DMS 273 treated with DMSO at 0.1 percent for 48 hours (cell line): ENCODE measurements around the gene ATP5F1C.
A peak's percentile ranks its signal among the peaks of the same experiment; 100 is the strongest.
"Not testable (repeated sequence)": the region's sequence is repeated elsewhere in the genome, so short reads cannot be mapped to it uniquely, and the experiment has no call there.

Experiments used
- DNase-seq: peaks from one replicate; lab custom pipeline; 2025; lab: John Stamatoyannopoulos, UW

The ATP5F1C gene

DNA sequence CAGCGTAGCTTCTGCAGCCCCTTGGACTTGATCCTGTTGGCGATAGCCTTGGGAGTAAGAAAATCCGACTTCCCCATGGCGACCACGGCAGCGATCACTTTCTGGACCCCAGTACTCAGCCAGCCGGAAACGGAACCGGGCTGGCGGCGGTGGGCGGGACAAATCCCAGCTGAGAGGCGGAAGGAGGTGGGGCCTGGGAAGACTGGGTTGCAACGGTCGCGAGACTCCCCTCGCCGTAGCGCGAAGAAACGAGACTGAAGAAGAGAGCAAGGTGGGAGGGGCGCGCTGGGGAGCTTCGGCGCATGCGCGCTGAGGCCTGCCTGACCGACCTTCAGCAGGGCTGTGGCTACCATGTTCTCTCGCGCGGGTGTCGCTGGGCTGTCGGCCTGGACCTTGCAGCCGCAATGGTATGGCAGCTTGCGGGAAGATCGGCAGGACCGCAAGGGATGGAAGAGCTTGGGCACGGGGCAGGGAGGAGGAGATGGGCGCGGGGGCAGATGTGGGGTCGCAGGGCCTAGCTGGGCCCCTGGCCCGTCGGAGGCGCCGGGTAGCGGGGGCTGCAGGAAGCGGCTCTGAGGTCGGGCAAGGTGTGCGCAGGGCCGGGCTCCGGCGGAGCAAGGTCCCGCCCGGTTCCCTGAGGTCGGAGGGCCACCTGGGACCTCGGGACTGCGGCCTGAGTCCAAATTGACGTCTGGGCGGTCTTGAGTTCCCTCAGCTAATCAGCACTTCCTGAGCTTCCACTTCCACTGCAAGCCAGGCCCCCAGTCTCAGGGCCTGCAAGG is at the start of gene ATP5F1C, which contains the start of gene KIN:
ATP5F1C (plus strand) TSS at position 321 of the 782 bp plus-strand sequence; CDS start at position 352, 31 bp downstream.
KIN (minus strand) TSS at position 137 of the 782 bp plus-strand sequence; CDS start at position 77, 60 bp downstream.
- peak; percentile 82 for DNase-seq

DNA sequence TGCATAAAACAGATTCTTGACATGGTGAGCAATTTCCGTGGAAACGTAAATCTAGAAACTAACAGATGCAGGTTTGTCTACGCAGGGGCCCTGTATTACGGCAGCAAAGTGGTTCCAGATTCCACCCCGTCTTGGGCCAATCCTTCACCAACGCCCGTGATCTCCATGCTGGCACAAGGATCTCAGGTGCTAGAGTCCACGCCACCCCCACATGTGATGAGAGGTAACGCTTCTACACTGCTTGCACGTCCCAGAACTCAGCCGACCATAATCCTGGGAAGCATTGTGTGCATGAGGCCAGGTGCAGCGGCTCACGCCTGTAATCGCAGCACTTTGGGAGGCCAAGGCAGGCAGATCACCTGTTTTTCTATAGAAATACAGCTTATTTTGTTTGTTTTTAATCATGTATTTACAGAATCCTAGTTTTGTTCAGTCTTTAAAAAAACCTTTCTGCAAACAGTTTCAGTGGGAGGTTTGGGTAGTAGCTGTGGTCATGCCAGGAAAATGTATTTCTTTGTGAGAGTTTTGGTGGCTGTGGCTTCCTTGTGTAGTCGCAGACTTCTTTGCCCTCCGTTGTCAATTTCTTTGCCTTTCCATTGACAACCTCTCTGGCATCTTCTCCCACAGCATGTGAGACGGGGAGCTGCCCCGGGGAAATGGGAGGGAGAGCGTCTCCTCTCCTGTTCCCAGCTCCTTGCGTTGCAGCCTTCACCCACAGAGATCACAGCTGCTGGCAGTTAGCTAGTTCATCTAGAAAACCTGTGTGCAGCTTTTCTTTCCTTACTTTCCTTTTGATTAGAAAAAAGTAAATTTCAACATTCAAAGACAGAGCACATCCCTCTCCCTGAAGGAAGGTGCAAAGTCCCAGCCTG is 49.2 kb upstream of the ATP5F1C start:
- DNase-seq = no peak

DNA sequence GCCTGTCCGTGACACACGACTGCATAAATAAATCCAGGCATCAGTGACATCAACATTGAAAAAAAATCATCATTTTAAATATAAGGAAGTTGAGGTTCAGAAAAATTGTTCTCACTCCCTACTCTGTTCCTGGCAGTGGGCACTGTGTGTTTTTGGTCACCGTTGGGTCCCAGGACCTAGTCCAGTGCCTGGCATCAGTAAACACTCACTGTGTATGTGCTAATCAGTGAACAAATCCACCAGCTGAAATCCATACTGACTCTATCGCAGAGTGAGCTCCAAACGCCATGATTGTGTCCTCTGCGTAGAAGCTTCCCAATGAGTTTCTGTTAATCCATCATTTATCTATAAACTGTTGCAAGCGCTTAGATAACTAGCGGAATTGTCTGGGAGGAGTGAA is 43.7 kb upstream of the ATP5F1C start:
- DNase-seq = no peak

DNA sequence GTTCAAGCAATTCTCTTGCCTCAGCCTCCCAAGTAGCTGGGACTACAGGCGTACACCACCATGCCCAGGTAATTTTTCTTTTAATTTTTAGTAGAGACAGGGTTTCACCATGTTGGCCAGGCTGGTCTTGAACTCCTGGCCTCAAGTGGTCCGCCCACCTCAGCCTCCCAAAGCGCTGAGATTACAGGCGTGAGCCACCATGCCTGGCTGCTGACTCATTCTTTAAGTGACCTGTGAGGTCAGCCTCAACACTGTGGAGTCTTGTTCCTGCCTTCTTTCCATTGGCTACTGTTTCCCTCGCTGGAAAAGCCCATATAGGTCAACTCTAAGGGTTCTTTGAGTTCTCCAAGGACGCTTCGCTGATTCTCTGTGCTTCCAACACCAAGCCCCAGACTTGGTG is 39.3 kb upstream of the ATP5F1C start:
- not testable (repeated sequence) for DNase-seq

DNA sequence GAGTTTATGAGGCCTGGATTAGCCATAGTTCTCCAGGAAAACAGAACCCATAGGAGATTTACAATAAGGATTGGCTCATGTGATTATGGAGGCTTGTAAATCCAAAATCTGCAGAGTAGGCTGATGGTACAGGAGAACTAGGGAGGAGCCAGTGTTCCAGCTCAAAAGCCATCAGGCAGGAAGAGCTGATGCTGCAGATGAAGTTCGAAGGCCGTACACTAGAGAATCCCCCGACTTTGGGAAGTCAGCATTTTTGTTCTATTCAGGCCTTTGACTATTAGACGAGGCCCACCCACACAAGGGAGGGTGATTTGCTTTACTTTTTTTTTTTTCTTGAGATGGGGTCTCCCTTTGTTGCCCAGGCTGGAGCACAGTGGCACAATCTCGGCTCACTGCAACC is 37.8 kb upstream of the ATP5F1C start:
- DNase-seq = no peak

DNA sequence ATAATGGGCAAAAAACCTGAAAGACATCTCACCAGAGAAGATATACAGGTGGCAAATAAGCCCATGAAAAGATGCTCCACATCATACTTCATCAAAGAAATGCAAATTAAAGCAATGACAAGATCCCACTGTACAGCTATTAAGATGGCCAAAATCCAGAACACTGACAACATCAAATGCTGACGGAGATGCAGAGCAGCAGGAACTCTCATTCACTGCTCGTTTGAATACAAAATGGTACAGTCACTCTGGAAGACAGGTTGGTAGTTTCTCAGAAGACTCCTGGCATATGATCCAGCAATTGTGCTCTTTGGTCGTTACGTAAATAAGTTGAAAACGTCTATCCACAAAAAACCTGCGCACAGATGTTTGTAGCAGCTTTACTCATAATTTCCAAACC is 35.7 kb upstream of the ATP5F1C start:
- DNase-seq = no peak

DNA sequence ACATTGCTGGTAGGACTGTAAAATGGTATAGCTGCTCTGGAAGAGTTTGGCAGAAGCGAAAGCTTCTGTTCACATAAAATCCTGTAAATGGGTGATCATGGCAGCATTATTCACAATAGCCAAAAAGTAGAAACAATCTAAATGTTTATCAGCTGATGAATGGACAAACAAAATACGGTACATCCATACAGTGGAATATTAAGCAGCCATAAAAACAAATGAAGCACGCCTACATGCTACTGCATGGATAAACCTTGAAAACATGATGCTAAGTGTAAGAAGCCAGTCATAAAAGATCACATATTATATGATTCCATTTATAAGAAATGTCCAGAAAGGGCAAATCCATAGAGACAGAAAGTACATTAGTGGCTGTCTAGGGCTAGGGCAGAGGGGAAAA is 32.9 kb upstream of the ATP5F1C start:
- no peak for DNase-seq

DNA sequence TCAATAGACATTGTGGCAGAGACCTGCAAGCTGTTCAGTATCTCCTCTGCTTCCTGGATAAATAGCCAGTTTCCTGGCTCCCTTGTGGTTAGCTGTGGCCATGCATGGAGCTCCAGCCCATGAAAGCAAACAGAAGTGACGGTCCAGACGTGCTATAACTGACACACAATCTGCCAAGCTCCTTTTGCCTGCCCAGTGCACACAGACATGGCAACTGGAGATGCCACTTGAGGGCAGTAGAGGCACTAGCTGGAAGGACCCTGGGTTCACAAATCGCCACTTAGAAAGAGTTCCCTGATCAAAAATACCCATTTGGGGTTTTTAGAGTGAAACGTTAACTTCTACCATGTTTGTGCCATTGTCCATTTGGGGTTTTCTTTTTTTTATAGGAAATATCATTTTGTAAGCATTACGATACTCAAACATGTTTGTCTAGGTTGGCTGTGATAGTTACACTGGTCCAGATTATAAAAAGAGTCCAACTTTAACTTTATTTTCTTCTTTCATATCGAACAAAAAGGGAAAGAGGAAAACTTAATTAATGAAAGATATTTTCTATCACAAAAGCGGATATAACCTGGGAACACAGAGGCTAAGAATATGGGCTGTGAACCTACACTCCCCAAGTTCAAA is 31.5 kb upstream of the ATP5F1C start:
- no peak for DNase-seq

DNA sequence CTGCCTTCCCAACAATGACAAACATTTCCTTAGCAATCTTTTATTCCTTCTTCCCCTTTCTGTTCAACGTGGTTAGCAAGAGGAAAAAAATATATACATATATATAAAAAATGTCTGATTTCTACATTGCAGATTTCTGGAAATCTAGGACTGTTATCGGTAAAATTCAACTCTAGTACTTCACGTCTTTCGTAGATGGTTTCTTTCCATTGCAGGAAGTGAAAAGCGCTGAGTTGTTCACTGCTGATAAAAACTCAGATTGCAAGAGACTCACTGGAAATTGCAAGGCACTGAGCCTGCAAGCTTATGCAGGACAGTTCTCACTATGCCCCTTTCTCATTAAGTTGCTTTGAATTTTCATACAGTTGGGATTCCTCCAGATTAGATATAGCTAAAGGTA is 24.0 kb upstream of the ATP5F1C start:
- DNase-seq = no peak

DNA sequence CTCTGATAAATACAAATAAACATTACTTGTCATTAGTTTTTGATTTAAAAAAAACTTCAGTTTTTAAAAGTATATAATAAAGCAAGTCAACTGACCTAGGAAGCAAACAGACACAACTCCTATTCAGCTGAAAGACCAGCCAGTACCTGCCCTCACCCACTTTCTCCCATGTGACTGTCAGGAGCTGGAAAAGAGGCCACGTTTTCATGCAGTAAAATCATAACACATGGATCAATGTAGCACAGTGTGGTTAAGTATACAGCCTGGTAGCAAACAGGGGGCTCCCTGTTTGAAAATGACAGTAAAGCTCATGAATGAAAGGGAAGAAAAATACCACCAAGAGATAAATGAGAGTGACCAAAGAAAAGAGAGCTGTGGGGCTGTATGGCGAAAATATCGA is 21.7 kb upstream of the ATP5F1C start:
- DNase-seq = no peak

DNA sequence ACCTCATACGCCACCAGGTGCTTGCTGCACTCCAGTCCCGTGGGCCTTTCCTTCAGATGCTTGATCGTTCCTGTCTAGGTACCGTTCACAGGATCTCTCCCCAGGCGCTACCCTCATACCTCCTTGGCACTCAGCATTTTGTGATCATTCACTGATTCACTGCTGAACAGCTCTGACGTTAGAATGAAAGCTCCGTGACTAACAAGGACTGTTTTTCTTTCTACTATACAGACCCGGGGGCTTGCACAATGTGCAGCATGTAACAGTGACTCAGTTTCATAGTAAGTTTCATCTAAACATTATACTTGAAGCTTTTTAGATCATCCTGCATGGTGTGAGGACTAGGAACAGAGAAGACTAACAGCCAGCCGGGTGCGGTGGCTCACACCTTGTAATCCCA is 20.8 kb upstream of the ATP5F1C start:
- DNase-seq = no peak

DNA sequence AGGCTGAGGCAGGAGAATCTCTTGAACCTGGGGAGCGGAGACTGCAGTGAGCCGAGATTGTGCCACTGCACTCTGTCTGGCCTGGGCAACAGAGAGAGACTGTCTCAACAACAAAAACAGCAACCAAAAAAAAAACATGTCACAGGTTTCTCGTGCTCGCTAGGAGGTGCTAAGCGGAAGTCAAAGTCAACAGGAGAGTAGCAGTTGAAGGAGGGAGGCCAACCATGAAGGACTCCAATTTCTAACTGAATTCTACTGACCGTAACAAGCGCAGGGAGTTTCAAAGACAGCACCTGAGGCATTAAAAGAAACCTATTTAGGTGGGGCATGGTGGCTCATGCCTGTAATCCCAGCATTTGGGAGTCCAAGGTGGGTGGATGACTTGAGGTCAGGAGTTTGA is 19.6 kb upstream of the ATP5F1C start:
- no peak for DNase-seq

DNA sequence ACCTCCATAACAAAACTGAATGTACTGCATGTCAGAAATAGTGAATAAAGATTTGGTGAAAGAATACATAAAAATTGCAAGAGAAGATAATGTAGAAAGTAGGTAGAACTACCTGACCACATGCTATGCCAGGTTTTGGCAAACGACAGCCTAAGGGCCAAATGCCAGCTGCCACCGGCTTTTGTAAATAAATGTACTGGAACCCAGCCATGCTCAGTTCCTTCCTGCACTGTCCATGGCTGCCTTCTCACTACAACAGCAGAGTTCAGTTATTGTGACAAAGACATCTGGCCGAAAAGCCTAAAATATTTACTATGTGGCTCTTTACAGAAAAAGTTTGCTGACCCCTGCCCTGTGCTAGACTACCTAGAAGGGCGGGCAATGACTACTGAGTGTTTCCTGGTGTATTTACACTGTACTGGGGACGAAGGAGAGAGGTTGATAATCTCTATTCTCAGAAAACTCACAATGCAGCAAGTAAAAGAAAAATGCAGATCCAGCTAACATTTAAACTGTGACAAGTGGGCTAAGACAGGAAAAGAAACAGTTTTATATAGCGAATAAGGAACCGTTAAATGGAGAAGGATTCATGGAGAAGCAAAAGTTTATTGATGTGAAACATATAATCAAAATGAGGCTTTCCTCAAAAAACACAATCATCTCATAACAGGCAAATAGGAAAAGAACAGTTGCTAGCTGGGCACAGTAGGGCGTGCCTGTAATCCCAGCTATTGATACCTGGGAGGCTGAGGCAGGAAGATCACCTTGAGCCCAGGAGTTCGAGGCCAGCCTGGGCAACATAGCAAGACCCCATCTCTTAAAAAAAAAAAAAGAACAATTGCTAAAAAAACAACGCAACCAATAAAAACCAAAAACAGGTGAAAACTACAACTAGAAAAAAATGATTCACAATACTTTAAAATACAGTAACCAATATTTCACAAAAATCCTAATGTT is 13.9 kb upstream of the ATP5F1C start:
- DNase-seq = no peak

DNA sequence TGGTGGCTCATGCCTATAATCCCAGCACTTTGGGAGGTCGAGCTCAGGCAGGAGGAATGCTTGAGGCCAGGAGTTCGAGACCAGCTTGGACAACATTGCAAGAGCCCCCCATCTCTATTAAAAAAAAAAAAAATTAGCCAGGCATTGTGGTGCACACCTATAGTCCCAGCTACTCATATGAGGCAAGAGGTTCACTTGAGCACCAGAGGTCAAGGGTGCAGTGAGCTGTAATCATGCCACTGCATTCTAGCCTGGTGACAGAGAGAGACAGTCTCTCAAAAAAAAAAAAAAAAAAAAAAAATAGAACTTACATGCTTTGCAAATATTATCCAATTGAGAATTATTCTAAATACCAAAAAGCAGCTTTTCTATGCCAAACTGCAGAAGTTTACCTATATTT is 11.2 kb upstream of the ATP5F1C start:
- DNase-seq = no peak

DNA sequence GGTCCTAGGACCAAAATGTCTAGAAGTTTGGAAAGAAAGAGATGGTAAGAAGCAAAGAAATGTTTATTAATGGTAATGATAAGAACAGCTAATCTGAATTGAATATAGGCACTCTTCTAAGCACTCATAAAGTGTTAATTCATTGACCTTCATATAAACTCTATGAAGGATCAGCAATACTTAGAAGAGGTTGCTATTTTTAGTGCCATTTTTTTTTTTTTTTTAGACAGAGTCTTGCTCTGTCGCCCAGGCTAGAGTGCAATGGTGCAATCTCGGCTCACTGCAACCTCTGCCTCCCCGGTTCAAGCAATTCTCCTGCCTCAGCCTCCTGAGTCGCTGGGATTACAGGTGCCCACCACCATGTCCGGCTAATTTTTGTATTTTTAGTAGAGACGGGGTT is 5.8 kb upstream of the ATP5F1C start:
- DNase-seq = not testable (repeated sequence)

DNA sequence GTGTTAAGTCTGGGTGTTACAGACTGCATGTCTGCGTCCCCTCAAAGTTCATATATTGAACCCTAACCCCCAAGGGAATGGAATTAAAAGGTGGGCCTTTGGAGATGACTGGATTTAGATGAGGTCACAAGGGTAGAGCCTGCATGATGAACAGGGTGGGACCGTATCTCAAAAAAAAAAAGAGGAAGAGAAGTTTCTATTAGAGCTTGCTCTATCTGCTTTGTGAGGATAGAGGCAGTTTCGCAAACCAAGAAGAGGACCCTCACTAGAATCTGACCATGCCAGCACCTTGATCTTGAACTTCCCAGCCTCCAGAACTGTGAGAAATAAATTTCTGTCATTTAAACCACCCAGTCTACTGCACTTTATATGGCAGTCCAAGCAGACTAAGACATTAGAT is 1.5 kb upstream of the ATP5F1C start:
- no peak for DNase-seq

DNA sequence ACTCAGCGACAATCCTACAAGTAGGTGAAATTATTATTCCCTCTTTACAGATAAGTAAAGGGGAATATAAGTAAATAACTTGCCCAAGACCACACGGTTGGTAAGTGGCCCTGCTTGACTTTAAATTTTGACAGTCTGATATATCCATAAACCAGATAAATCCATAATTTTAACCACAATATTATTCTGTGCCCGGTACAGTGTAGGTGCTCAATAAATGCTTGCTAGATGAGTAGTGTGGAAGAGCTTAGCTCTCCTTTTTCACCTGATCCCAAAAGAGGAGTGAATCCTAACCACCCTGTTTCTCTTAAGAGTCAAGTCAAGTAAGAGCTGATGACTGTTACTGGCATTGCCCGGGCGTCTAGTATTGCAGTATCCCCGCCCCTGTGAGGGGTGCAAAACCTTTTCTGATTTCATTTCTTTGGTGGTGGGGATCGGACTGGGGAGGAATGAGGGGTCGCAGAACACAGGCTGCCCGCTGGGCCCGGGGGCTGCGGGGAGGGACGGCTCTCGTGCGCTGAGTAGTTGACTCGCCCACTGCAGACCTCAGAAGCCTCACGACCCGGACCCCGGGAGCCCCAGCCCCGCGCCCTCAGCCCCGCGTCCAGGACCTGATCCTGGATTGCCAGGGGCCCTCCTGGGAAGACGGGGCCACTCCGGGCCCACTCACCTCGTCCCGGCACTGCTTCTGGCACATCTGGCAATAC is 674 bp upstream of the ATP5F1C start:
- no peak for DNase-seq

DNA sequence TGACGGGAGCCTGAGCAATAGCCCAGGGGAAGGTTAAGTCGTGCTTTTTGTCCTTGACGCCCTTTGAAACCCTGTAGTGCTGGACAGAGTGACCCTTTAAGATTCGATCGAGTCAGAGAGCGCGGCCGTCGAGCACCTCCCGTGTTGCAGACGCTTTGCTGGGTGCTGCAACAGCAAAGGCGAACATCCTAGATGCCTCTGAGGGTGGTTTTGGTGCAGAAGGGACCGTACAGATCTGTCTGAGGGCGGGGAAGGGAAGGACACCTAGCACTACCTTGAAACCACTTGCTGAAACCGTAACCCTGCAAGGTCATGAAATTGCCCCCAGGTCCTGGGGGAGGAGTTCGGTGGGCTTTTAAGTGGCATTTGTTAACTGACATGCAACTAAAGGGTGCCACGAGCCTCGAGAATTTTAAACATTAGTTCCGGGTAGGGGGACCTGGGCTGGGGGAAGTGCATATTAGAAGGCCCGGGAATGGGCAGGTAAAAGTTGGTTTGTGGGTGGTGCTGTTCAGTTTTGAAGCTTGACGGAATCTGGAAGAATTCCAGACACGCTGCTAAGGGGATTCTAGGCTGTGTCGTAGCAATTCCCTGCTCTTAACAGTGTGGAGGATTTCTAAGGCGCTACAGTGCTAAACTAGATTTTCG is 786 bp downstream of the ATP5F1C start:
- no peak for DNase-seq

DNA sequence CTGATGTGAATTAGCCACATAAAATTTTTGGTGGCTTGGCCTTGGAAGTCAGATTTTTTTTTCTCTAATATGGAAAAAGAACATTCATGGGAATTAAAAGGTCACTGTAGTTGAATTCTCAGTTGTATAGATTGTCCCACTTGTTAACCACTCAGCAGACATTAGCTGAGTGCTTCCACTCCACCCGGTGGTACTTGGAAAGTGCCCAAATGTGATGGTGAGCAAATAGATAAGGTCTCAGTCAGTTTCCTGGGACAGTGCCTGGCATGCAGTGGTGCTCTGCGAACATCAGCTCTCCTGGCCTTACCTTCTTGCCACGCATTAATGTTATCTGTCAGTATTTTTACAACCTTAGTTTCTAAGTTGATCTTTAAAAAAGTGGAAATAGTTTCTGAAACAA is 1.4 kb downstream of the ATP5F1C start:
- no peak for DNase-seq

DNA sequence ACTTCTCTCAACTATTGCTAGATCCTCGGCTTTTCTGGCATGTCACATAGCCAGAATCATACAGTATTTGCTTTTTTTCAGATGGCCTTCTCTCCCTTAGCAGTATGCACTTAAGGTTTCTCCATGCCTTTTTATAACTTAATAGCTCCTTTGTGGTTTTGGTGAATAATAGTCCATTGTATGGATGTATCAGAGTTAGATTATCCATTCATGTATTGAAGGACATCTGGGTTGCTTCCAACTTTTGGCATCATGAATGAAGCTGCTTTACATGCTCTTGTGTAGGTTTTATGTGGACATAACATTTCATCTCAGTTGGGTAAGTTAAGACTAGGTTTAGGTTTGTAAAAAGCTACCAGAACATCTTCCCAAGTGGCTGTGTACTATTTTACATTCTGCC is 4.6 kb downstream of the ATP5F1C start:
- no peak for DNase-seq
